DND-41 (cell line): ENCODE data around the gene PTPRG.

Experiments
- ATAC-seq: fragments of 200-7000 bp; cut with Tn5 transposase; 3 replicates; pipeline ENCODE4 v1.9.1; 2021; ENCODE audit warnings: low read depth; ENCODE audit not compliant: insufficient read depth
- DNase-seq: peaks from one replicate; pipeline ENCODE4 v3.0.0-alpha.2; 2020
- H2AFZ ChIP-seq: 2 replicates; pipeline ENCODE4 v1.6.0; 2012; ENCODE audit warnings: low read depth, low read length
- H3K27ac ChIP-seq: 2 replicates; pipeline ENCODE4 v1.5.1; 2012; ENCODE audit warnings: low read length, inconsistent platforms
- H3K27me3 ChIP-seq: fragments of 200-600 bp; sonication (generic); 2 replicates; pipeline ENCODE4 v1.6.0; 2012; ENCODE audit warnings: low read length, mild to moderate bottlenecking, inconsistent platforms; ENCODE audit not compliant: insufficient read depth, poor library complexity
- H3K36me3 ChIP-seq: 2 replicates; pipeline ENCODE4 v1.5.1; 2012; ENCODE audit warnings: low read length, inconsistent platforms; ENCODE audit not compliant: insufficient read depth
- H3K4me1 ChIP-seq: 2 replicates; pipeline ENCODE4 v1.5.1; 2012; ENCODE audit warnings: mild to moderate bottlenecking, low read length; ENCODE audit not compliant: insufficient read depth
- H3K4me2 ChIP-seq: 2 replicates; pipeline ENCODE4 v1.6.0; 2012; ENCODE audit warnings: mild to moderate bottlenecking, moderate library complexity, low read length, inconsistent platforms; ENCODE audit not compliant: insufficient read depth
- H3K4me3 ChIP-seq, 2 experiments: fragments of 200-600 bp in 1 of 2; shearing (Covaris generic) in 1 of 2; 2 replicates each; pipeline ENCODE4 v1.5.1; 2012 to 2016; ENCODE audit warnings: inconsistent platforms in 2 of 2, low read length in 2 of 2, mild to moderate bottlenecking in 2 of 2, low read depth in 1 of 2, moderate library complexity in 1 of 2
- H3K79me2 ChIP-seq: 2 replicates; pipeline ENCODE4 v1.6.0; 2012; ENCODE audit warnings: low read length, inconsistent platforms; ENCODE audit not compliant: insufficient read depth
- H3K9ac ChIP-seq: 2 replicates; pipeline ENCODE4 v1.6.0; 2012; ENCODE audit warnings: low read depth, mild to moderate bottlenecking, inconsistent platforms, low read length, moderate library complexity
- H3K9me3 ChIP-seq: 2 replicates; pipeline ENCODE4 v1.5.1; 2012; ENCODE audit warnings: low read length, moderate library complexity, mild to moderate bottlenecking, inconsistent platforms; ENCODE audit not compliant: insufficient read depth, severe bottlenecking
- H4K20me1 ChIP-seq: 2 replicates; pipeline ENCODE4 v1.6.0; 2012; ENCODE audit warnings: low read length; ENCODE audit not compliant: insufficient read depth
- EZH2 ChIP-seq: IDR thresholded peaks from 3 replicates; pipeline ENCODE4 v1.6.1; 2012; ENCODE audit warnings: borderline replicate concordance, low read depth, mild to moderate bottlenecking, moderate library complexity, low read length, inconsistent platforms; ENCODE audit not compliant: severe bottlenecking
- TF ChIP-seq, protein P1 (sequence below): IDR thresholded peaks from 2 replicates; pipeline ENCODE4 v1.5.1; 2012; ENCODE audit warnings: borderline replicate concordance, low read length, moderate library complexity, mild to moderate bottlenecking; ENCODE audit not compliant: poor library complexity, severe bottlenecking; ENCODE audit errors: extremely low read depth

PTPRG gene

GRCh38 chr3:61967937-61968336, 406.6 kb downstream of the PTPRG start:
- H3K27ac ChIP-seq = no peak overlapping the region
- H4K20me1 ChIP-seq = no peaks in the 10 kb centered on the region
- no peaks in the 10 kb centered on the region for H3K27me3 ChIP-seq
- H2AFZ ChIP-seq = no peak overlapping the region
- no peak overlapping the region for H3K9ac ChIP-seq
- no peaks in the 10 kb centered on the region for H3K79me2 ChIP-seq
- H3K4me1 ChIP-seq = no peaks in the 10 kb centered on the region
- DNase-seq (no peak), ATAC-seq (no peak)
- no peaks in the 10 kb centered on the region for H3K36me3 ChIP-seq
- no peak overlapping the region for H3K4me2 ChIP-seq
- H3K9me3 ChIP-seq = no peaks in the 10 kb centered on the region
- no peak for TF ChIP-seq EZH2
- TF ChIP-seq, protein P1, sequence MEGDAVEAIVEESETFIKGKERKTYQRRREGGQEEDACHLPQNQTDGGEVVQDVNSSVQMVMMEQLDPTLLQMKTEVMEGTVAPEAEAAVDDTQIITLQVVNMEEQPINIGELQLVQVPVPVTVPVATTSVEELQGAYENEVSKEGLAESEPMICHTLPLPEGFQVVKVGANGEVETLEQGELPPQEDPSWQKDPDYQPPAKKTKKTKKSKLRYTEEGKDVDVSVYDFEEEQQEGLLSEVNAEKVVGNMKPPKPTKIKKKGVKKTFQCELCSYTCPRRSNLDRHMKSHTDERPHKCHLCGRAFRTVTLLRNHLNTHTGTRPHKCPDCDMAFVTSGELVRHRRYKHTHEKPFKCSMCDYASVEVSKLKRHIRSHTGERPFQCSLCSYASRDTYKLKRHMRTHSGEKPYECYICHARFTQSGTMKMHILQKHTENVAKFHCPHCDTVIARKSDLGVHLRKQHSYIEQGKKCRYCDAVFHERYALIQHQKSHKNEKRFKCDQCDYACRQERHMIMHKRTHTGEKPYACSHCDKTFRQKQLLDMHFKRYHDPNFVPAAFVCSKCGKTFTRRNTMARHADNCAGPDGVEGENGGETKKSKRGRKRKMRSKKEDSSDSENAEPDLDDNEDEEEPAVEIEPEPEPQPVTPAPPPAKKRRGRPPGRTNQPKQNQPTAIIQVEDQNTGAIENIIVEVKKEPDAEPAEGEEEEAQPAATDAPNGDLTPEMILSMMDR = no peak
- H3K4me3 ChIP-seq = no peak overlapping the region

GRCh38 chr3:61974662-61975061, 413.3 kb downstream of the PTPRG start:
- DNase-seq (no peak), ATAC-seq (no peak)
- H3K9me3 ChIP-seq = no peaks in the 10 kb centered on the region
- H4K20me1 ChIP-seq = no peaks in the 10 kb centered on the region
- no peaks in the 10 kb centered on the region for H3K36me3 ChIP-seq
- H3K27me3 ChIP-seq = no peaks in the 10 kb centered on the region
- TF ChIP-seq, protein P1 = no peak
- TF ChIP-seq EZH2 = no peak
- no peaks in the 10 kb centered on the region for H3K79me2 ChIP-seq
- no peak overlapping the region for H3K9ac ChIP-seq
- no peak overlapping the region for H3K4me3 ChIP-seq
- H3K27ac ChIP-seq = no peak overlapping the region
- no peak overlapping the region for H2AFZ ChIP-seq
- H3K4me1 ChIP-seq = peaks cover 11% of the 10 kb centered on the region
- no peak overlapping the region for H3K4me2 ChIP-seq

GRCh38 chr3:61975199-61975598, 413.8 kb downstream of the PTPRG start:
- no peak overlapping the region for H3K9ac ChIP-seq
- H3K9me3 ChIP-seq = no peaks in the 10 kb centered on the region
- DNase-seq (no peak), ATAC-seq (no peak)
- H3K4me1 ChIP-seq = peaks cover 16% of the 10 kb centered on the region
- no peaks in the 10 kb centered on the region for H4K20me1 ChIP-seq
- no peak overlapping the region for H3K4me2 ChIP-seq
- H2AFZ ChIP-seq = no peak overlapping the region
- no peaks in the 10 kb centered on the region for H3K27me3 ChIP-seq
- no peaks in the 10 kb centered on the region for H3K36me3 ChIP-seq
- no peak overlapping the region for H3K27ac ChIP-seq
- H3K79me2 ChIP-seq = no peaks in the 10 kb centered on the region
- TF ChIP-seq, protein P1 = no peak
- TF ChIP-seq EZH2 = no peak
- no peak overlapping the region for H3K4me3 ChIP-seq

DNA sequence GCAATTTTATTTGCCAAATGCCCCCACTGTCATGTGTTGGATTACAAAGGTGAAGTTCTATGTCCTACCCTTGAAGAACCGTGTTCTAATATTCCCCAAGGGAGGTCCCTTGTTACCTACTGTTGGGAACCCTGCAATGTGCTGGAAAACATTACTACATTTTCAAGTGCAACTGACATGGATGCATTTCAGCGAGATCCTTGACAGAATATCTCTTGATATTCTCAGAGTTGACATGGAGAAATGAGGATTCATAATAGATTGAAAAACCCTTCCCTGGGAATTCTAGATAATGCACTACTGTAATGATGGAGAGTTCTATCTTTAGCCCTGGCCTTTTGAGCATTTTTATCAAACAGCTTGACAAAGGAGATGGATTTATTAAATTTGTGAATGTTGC, 414.6 kb downstream of the PTPRG start:
- no peak overlapping the region for H3K4me2 ChIP-seq
- H3K9me3 ChIP-seq = no peaks in the 10 kb centered on the region
- DNase-seq (no peak), ATAC-seq (no peak)
- no peak overlapping the region for H3K4me3 ChIP-seq
- H3K9ac ChIP-seq = no peak overlapping the region
- no peaks in the 10 kb centered on the region for H3K27me3 ChIP-seq
- H3K27ac ChIP-seq = no peak overlapping the region
- H3K4me1 ChIP-seq = peaks cover 24% of the 10 kb centered on the region
- H3K79me2 ChIP-seq = no peaks in the 10 kb centered on the region
- H2AFZ ChIP-seq = no peak overlapping the region
- no peaks in the 10 kb centered on the region for H4K20me1 ChIP-seq
- no peaks in the 10 kb centered on the region for H3K36me3 ChIP-seq
- TF ChIP-seq, protein P1 = no peak
- TF ChIP-seq EZH2 = no peak
